Choroid plexus epithelial cell (primary cell): ENCODE data around the gene CACNA1D.

Experiments
- DNase-seq: peaks from one replicate; pipeline ENCODE4 v3.0.0-alpha.2; 2010; ENCODE audit warnings: low read depth
- H3K4me3 ChIP-seq: 2 replicates; pipeline ENCODE4 v1.5.1; 2011; ENCODE audit warnings: low read depth, mild to moderate bottlenecking, control low read depth, low read length, moderate library complexity
- TF ChIP-seq, protein P1 (sequence below): conservative IDR thresholded peaks from 2 replicates; pipeline ENCODE4 v1.5.1; 2011; ENCODE audit warnings: low read depth, mild to moderate bottlenecking, control low read depth, inconsistent platforms, low read length, moderate library complexity

Gene CACNA1D

DNA sequence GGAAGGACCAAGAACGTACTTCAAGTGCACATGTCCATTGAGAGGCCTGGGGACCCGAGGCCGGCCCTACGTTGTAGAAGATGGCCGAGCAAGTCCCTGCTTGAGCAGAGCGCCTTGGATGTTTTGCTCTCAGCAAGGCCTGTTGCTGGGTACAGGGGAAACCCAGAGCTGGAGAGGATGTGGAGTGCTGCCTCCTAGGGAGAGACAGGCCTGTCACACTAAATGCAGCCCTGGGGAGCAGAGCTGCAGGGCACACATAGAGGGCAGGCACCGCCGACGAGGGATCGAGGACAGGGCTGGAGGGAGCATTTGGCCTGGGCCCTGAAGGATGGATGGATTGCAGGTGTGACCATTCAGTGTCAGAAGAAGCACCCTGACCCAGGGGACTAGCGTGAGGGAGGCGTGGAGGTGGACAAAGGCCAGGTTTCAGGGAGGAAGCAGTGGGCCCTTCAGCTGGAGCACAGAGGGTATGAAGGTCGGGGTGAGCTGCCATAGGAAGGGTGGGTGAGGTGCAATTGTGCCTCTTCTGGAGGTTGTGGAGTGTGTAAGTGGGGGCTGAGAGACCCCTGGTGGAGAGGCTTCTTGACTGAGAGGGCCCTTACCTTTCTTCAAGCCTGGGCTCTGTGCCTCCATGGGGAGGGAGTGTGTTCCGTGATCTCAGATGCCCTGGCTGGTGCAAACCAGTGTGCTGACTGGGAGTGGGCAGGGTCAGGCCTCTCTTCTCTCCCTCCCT lies 209.4 kb downstream of the CACNA1D start:
- TF ChIP-seq, protein P1, sequence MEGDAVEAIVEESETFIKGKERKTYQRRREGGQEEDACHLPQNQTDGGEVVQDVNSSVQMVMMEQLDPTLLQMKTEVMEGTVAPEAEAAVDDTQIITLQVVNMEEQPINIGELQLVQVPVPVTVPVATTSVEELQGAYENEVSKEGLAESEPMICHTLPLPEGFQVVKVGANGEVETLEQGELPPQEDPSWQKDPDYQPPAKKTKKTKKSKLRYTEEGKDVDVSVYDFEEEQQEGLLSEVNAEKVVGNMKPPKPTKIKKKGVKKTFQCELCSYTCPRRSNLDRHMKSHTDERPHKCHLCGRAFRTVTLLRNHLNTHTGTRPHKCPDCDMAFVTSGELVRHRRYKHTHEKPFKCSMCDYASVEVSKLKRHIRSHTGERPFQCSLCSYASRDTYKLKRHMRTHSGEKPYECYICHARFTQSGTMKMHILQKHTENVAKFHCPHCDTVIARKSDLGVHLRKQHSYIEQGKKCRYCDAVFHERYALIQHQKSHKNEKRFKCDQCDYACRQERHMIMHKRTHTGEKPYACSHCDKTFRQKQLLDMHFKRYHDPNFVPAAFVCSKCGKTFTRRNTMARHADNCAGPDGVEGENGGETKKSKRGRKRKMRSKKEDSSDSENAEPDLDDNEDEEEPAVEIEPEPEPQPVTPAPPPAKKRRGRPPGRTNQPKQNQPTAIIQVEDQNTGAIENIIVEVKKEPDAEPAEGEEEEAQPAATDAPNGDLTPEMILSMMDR = no peak
- no peak overlapping the region for H3K4me3 ChIP-seq
- DNase-seq = no peak

DNA sequence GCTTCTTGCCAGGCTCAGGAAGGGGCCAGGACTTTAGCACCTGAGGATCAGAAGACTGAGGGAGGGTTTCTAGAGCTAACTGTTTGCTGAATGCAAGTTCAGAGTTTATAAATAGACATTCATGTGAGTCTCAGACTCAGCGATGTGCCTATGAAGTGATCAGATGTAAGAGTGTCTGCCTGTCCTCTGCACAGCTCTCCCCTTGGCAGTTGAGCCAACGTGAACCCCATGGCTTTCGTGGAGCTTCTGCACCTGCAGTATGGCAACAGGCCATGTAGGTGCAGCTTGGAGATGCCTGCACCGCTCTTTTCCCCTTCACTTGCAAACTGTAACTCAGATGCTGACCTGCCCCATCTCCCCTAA lies 209.9 kb downstream of the CACNA1D start:
- no peak for DNase-seq
- TF ChIP-seq, protein P1 = no peak
- H3K4me3 ChIP-seq = no peak overlapping the region

DNA sequence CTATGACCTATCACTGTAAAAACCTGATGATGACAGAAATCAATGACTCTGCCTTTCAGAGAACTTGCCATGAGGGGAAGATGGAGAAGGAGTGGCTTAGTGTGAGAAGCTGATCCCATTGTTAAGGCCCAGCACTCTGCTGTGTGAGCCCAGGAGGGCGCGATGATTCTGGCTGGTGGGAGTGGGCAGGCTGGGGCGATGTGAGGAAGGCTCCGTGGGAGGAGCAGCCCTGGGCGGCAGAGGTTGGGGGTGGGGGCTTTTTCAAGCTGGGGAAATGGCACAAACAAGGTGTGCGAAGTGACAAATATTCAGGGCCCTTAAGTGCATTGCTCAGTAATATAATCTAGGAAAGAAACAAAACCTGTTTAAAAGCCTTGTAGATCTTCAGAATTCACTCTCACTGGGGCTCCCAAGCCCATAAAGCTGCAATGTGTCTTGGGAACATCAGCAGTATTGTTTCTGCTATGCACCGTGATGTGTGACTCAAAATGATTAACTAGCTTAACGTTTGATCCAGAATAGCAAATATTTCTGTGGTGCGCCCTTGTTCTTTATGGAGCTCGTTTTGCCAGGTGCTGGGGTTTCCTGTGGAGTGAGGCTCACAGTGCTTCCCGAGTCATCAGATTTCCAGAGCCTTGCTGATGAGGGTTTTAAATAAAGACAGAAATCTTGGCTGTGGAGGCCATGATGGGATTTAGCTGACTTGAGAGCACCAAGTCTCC lies 210.8 kb downstream of the CACNA1D start:
- TF ChIP-seq, protein P1 = no peak
- no peak for DNase-seq
- H3K4me3 ChIP-seq = no peak overlapping the region

DNA sequence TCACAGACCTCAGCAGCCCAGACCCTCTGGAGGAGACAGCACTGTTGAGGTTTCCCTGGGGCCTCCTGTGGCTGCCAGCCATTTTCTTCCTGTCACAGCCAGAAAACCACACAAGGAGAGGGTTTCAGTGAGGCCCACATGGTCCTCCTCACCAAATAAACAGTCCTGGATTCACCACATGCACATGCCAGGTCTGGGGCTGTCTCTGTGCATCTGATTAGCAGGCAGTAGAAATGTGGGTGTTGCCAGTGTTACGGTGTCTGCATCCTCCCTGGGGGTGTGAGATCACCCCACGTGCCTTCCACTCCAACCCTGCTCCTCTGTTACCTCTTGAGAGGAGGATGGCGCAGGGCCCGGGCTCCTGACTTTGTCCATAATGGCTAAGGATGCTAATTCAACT lies 211.4 kb downstream of the CACNA1D start:
- H3K4me3 ChIP-seq = no peak overlapping the region
- TF ChIP-seq, protein P1 = no peak
- no peak for DNase-seq

DNA sequence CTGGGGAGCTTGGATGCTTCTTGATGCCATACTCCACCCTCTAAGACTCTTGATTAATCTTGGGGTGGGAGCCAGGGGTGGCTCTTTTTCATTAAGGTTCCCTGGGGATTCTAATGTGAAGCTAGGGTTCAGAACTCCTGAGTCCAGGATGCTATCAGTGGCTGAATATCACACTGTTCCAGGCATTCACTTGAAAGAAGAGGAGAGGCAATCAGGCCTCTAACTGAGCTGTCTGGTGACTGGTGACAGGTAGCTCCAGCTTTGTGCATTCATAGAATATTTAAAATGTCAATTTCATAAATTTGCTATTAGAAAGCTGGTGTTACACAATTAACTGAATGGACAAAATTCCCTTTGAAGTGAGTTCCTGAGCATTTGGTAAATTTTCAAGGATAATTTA lies 212.8 kb downstream of the CACNA1D start:
- TF ChIP-seq, protein P1 = no peak
- no peak overlapping the region for H3K4me3 ChIP-seq
- no peak for DNase-seq

DNA sequence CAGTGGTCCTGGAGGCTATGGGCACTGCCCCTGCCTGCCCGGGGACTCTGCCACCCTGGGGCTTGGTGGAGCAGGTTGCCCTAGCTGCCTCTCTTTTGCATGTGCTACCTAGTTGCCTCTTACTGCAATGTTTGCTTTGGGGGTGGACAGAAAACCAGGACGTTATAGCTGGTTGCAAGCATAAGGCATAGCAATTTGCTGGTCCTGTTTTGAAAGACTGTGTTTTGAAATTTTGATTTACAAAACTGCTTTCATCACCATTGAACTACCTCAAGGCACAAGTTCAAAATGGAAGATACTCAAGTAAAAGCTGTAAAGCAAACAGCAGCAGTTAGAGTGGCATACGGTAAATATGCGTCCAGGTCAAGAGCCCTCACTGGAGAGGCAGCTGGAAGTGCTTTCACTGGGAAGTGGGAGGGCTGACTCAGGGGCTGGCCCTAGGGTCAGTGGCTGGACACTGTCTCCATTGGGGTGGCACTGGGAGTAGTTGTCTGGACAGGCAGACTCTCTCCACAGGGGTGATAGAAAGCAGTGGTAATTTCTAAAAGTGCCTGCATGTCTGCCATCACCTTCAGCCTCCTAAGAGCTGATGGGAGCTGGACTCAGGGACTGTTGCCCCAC lies 213.7 kb downstream of the CACNA1D start:
- DNase-seq = no peak
- H3K4me3 ChIP-seq = no peak overlapping the region
- TF ChIP-seq, protein P1 = no peak
